Tibial nerve (tissue), 4 donors: ENCODE results near the gene EPHB3. TPM values are rescaled to one million over a fixed set of nuclear protein-coding genes. Genes with fewer than 3 reads are reported as not detected.

Source experiments
- DNase-seq, 2 donors: peaks; one replicate each; pipeline ENCODE4 v3.0.0-alpha.2; 2019; ENCODE audit warnings: low spot score in 2 of 2
- H3K27ac ChIP-seq, 4 donors: fragments of 200-600 bp; sonication (generic) in 3 of 4; one replicate each; pipeline ENCODE4 v1.5.1; 2017 to 2019; ENCODE audit warnings: mild to moderate bottlenecking in 1 of 4
- H3K27me3 ChIP-seq, 2 donors: fragments of 200-600 bp; sonication (generic) in 1 of 2; one replicate each; pipeline versions ENCODE4 v1.5.1 to v1.6.0; 2017 to 2019
- H3K36me3 ChIP-seq, 3 donors: fragments of 200-600 bp; sonication (generic); one replicate each; pipeline ENCODE4 v1.5.1; 2018 to 2019
- H3K4me1 ChIP-seq, 4 donors: fragments of 200-600 bp; sonication (generic) in 3 of 4; one replicate each; pipeline ENCODE4 v1.5.1; 2017 to 2019
- H3K4me3 ChIP-seq, 4 donors: fragments of 200-600 bp; sonication (generic) in 3 of 4; one replicate each; pipeline ENCODE4 v1.5.1; 2017 to 2019; ENCODE audit warnings: mild to moderate bottlenecking in 1 of 4, moderate library complexity in 1 of 4
- H3K9me3 ChIP-seq, 4 donors: fragments of 200-600 bp; sonication (generic) in 3 of 4; one replicate each; pipeline ENCODE4 v1.5.1; 2017 to 2019
- CTCF ChIP-seq, 5 experiments: fragments of 200-600 bp in 3 of 5; fragments of 450-650 bp in 2 of 5; sonication (generic) in 3 of 5; IDR thresholded peaks; one replicate each; pipeline ENCODE4 v1.5.1; 2016 to 2019; ENCODE audit warnings: antibody characterized with exemption in 5 of 5, mild to moderate bottlenecking in 3 of 5, moderate library complexity in 2 of 5
- EP300 ChIP-seq, 2 donors: sonication (generic); formaldehyde crosslinking; IDR thresholded peaks; one replicate each; pipeline ENCODE4 v1.6.1; 2017; ENCODE audit warnings: antibody characterized with exemption in 2 of 2, mild to moderate bottlenecking in 1 of 2
- POLR2A ChIP-seq, 2 donors: fragments of 450-650 bp; IDR thresholded peaks; one replicate each; pipeline ENCODE4 v1.6.1; 2017; ENCODE audit warnings: antibody characterized with exemption in 2 of 2, mild to moderate bottlenecking in 2 of 2, moderate library complexity in 2 of 2
- WGBS, 2 donors: methylation state at CpG; one replicate each; pipeline ENCODE4 v1.1.5; 2018; 5-methylcytosine and 5-hydroxymethylcytosine counted together
- total RNA-seq, 4 donors: library from RNA; depleted of rRNA; stranded (reverse); fragments of >200 nt; gene quantifications; one replicate each; pipeline ENCODE4 v1.1.0, GENCODE V29; 2016

The EPHB3 gene
- total RNA-seq, 4 donors from 2014 or later, result 4.8 to 13.8 (median 5.9) TPM

- no peak overlapping the region for H3K4me3 ChIP-seq
- peaks cover 0 to 86% (median 52%) of the 10 kb centered on the region in 4 donors for H3K4me1 ChIP-seq
- H3K36me3 ChIP-seq, result no peaks in the 10 kb centered on the region
- H3K27ac ChIP-seq, result peak overlapping the region in 2 of 4 donors; percentile 79 to 82
- no peak for TF ChIP-seq CTCF (IDR thresholded peaks at IDR 0.05)
- TF ChIP-seq EP300 (IDR thresholded peaks at IDR 0.05), result no peak
- TF ChIP-seq POLR2A (IDR thresholded peaks at IDR 0.05), result no peak
- DNase-seq, result no peak
- WGBS, 2 donors, result 35 to 41% methylated on average over 12 of the region's 12 CpGs
- no peaks in the 10 kb centered on the region for H3K9me3 ChIP-seq
- H3K27me3 ChIP-seq, result no peaks in the 10 kb centered on the region
Observed at GRCh38 chr3:184594371-184595001, 32.9 kb downstream of the EPHB3 start.

GRCh38 chr3:184595726-184596125 is 34.1 kb downstream of the EPHB3 start:
- peaks cover 0 to 85% (median 49%) of the 10 kb centered on the region in 4 donors for H3K4me1 ChIP-seq
- no peak overlapping the region for H3K4me3 ChIP-seq
- DNase-seq, result no peak
- no peaks in the 10 kb centered on the region for H3K9me3 ChIP-seq
- TF ChIP-seq CTCF (IDR thresholded peaks at IDR 0.05) (no peak), EP300 (IDR thresholded peaks at IDR 0.05) (no peak), POLR2A (IDR thresholded peaks at IDR 0.05) (no peak)
- no peaks in the 10 kb centered on the region for H3K36me3 ChIP-seq
- no peaks in the 10 kb centered on the region for H3K27me3 ChIP-seq
- peak overlapping the region in 1 of 4 donors; percentile 9 for H3K27ac ChIP-seq
- WGBS, 2 donors, result 66 to 83% methylated on average over 8 of the region's 8 CpGs

- no peak for DNase-seq
- no peaks in the 10 kb centered on the region for H3K36me3 ChIP-seq
- no peaks in the 10 kb centered on the region for H3K9me3 ChIP-seq
- no peak overlapping the region for H3K4me3 ChIP-seq
- peak overlapping the region in 1 of 4 donors; percentile 9 for H3K27ac ChIP-seq
- WGBS, 2 donors, result 55 to 75% methylated on average over 5 of the region's 5 CpGs
- no peaks in the 10 kb centered on the region for H3K27me3 ChIP-seq
- TF ChIP-seq POLR2A (IDR thresholded peaks at IDR 0.05) (no peak), CTCF (IDR thresholded peaks at IDR 0.05) (no peak), EP300 (IDR thresholded peaks at IDR 0.05) (no peak)
- peaks cover 0 to 85% (median 47%) of the 10 kb centered on the region in 4 donors for H3K4me1 ChIP-seq
Observed at GRCh38 chr3:184596233-184596632, 34.6 kb downstream of the EPHB3 start.

- Histone ChIP-seq H3K36me3 (no peaks in the 10 kb centered on the region), H3K27ac (peak overlapping the region in 3 of 4 donors; percentile 37 to 80 (median 69)), H3K4me3 (no peak overlapping the region), H3K4me1 (peaks cover 0 to 85% (median 53%) of the 10 kb centered on the region in 4 donors), H3K27me3 (no peaks in the 10 kb centered on the region), H3K9me3 (no peaks in the 10 kb centered on the region)
- no peak for DNase-seq
- TF ChIP-seq EP300 (IDR thresholded peaks at IDR 0.05) (no peak), POLR2A (IDR thresholded peaks at IDR 0.05) (no peak), CTCF (IDR thresholded peaks at IDR 0.05) (no peak)
- WGBS, 2 donors, result 74 to 75% methylated on average over 6 of the region's 6 CpGs
Observed at GRCh38 chr3:184596886-184597575, 35.4 kb downstream of the EPHB3 start.
